Naive thymus-derived CD4-positive, alpha-beta T cell (primary cell): ENCODE results near the gene STEAP2. TPM values are rescaled to one million over a fixed set of nuclear protein-coding genes. Genes with fewer than 3 reads are reported as not detected.

Source experiments
- ATAC-seq: fragments of 150-1000 bp; cut with Tn5 transposase; 2 replicates; pipeline ENCODE4 v1.10.0; 2021; ENCODE audit warnings: mild to moderate bottlenecking, moderate library complexity
- CTCF ChIA-PET: fragments of 350-600 bp; sonication (Branson Sonifier 250); formaldehyde crosslinking; loops from one replicate; lab custom pipeline; 2021; ENCODE audit warnings: antibody characterized with exemption; lab: Charles Lee
- POLR2A ChIA-PET: fragments of 350-600 bp; sonication (Branson Sonifier 250); formaldehyde crosslinking; loops from one replicate; lab custom pipeline; 2021; ENCODE audit warnings: antibody characterized with exemption, inconsistent platforms; lab: Charles Lee
- DNase-seq, 9 donors: peaks; one replicate each; pipeline versions ENCODE4 v3.0.0 to v3.0.0-alpha.2; 2020 to 2022; ENCODE audit warnings: mixed read lengths in 1 of 9
- H3K27ac ChIP-seq: one replicate; pipeline ENCODE4 v1.7.0; 2013; ENCODE audit warnings: mild to moderate bottlenecking, low read depth, low read length, moderate library complexity
- H3K27me3 ChIP-seq, 2 donors: one replicate each; pipeline ENCODE4 v1.7.0; 2013; ENCODE audit warnings: low read length in 2 of 2, mild to moderate bottlenecking in 2 of 2, moderate library complexity in 2 of 2; ENCODE audit not compliant: control insufficient read depth in 2 of 2, insufficient read depth in 2 of 2
- H3K36me3 ChIP-seq, 3 experiments: 1 replicate in 2 of 3; 2 replicates in 1 of 3; pipeline ENCODE4 v1.7.0; 2013; ENCODE audit warnings: low read length in 3 of 3, mild to moderate bottlenecking in 3 of 3, moderate library complexity in 1 of 3; ENCODE audit not compliant: insufficient read depth in 3 of 3, control insufficient read depth in 2 of 3
- H3K4me1 ChIP-seq, 2 donors: one replicate each; pipeline ENCODE4 v1.7.0; 2013; ENCODE audit warnings: low read length in 2 of 2, mild to moderate bottlenecking in 2 of 2, moderate library complexity in 1 of 2; ENCODE audit not compliant: control insufficient read depth in 2 of 2, insufficient read depth in 2 of 2
- H3K4me3 ChIP-seq: 2 replicates; pipeline ENCODE4 v1.7.0; 2013; ENCODE audit warnings: mild to moderate bottlenecking, low read length
- H3K9me3 ChIP-seq, 3 experiments: 1 replicate in 2 of 3; 2 replicates in 1 of 3; pipeline ENCODE4 v1.7.0; 2013; ENCODE audit warnings: low read length in 3 of 3; ENCODE audit not compliant: control insufficient read depth in 2 of 3
- H3K27ac Mint-ChIP-seq, 9 donors: one replicate each; pipeline ENCODE4 v1.8.0; 2020 to 2022; ENCODE audit warnings: mixed read lengths in 9 of 9, mild to moderate bottlenecking in 8 of 9, moderate library complexity in 5 of 9, inconsistent platforms in 2 of 9
- H3K27me3 Mint-ChIP-seq, 5 donors: one replicate each; pipeline ENCODE4 v1.8.0; 2021 to 2022; ENCODE audit warnings: mixed read lengths in 5 of 5, mild to moderate bottlenecking in 1 of 5
- H3K36me3 Mint-ChIP-seq, 5 donors: one replicate each; pipeline ENCODE4 v1.8.0; 2020 to 2022; ENCODE audit warnings: mixed read lengths in 5 of 5, mild to moderate bottlenecking in 3 of 5, inconsistent platforms in 1 of 5
- H3K4me1 Mint-ChIP-seq, 7 donors: one replicate each; pipeline ENCODE4 v1.8.0; 2020 to 2022; ENCODE audit warnings: mixed read lengths in 7 of 7, mild to moderate bottlenecking in 3 of 7, inconsistent platforms in 1 of 7
- H3K4me3 Mint-ChIP-seq, 10 donors: one replicate each; pipeline ENCODE4 v1.8.0; 2020 to 2022; ENCODE audit warnings: mild to moderate bottlenecking in 10 of 10, mixed read lengths in 10 of 10, moderate library complexity in 6 of 10, inconsistent platforms in 2 of 10
- H3K9me3 Mint-ChIP-seq, 11 donors: one replicate each; pipeline ENCODE4 v1.8.0; 2020 to 2022; ENCODE audit warnings: mixed read lengths in 11 of 11, mild to moderate bottlenecking in 4 of 11, inconsistent platforms in 1 of 11, moderate library complexity in 1 of 11
- intact Hi-C, 2 donors: fragments of 100-400 bp; cut with micrococcal nuclease; formaldehyde crosslinking; loops; one replicate each; pipeline ENCODE4 v1.15.1; 2023
- polyA plus RNA-seq, 2 donors: library from polyadenylated mRNA; unstranded; fragments of 300-500 nt; fragmentation: Illumina TruSeq; gene quantifications; one replicate each; pipeline ENCODE4 v1.2.3, GENCODE V29; 2021
- total RNA-seq, 6 experiments: library from RNA in 5 of 6; stranded (reverse) in 5 of 6; gene quantifications; 1 replicate in 5 of 6; 2 replicates in 1 of 6; pipeline ENCODE4 v1.2.3 and lab custom pipeline; 2021 to 2026

STEAP2 gene
- total and polyA plus RNA-seq, 7 experiments from 2014 or later = 0.05 TPM; not detected in 6

- Histone ChIP-seq H3K27me3 (no peaks in the 10 kb centered on the region), H3K27ac (no peak overlapping the region), H3K4me3 (no peak overlapping the region), H3K9me3 (no peaks in the 10 kb centered on the region), H3K36me3 (no peaks in the 10 kb centered on the region), H3K4me1 (no peaks in the 10 kb centered on the region)
- peaks cover 0 to 13% (median 0%) of the 10 kb centered on the region in 11 donors for H3K9me3 Mint-ChIP-seq
- peaks cover 0 to 9% (median 0%) of the 10 kb centered on the region in 7 donors for H3K4me1 Mint-ChIP-seq
- H3K27ac Mint-ChIP-seq = no peak overlapping the region
- ATAC-seq (no peak), DNase-seq (no peak)
- peaks cover 0 to 4% (median 0%) of the 10 kb centered on the region in 5 donors for H3K36me3 Mint-ChIP-seq
- intact Hi-C loops = no loop called here
- no peak overlapping the region for H3K4me3 Mint-ChIP-seq
- ChIA-PET CTCF (no interaction called here), POLR2A (no interaction called here)
- H3K27me3 Mint-ChIP-seq = peaks cover 0 to 27% (median 21%) of the 10 kb centered on the region in 5 donors
Measured at GRCh38 chr7:90172121-90172520, 39.4 kb upstream of the STEAP2 start.

GRCh38 chr7:90172624-90173023, 38.9 kb upstream of the STEAP2 start:
- peaks cover 0 to 13% (median 0%) of the 10 kb centered on the region in 11 donors for H3K9me3 Mint-ChIP-seq
- H3K27ac Mint-ChIP-seq = no peak overlapping the region
- Histone ChIP-seq H3K4me1 (no peaks in the 10 kb centered on the region), H3K27me3 (no peaks in the 10 kb centered on the region), H3K27ac (no peak overlapping the region), H3K36me3 (no peaks in the 10 kb centered on the region), H3K9me3 (no peaks in the 10 kb centered on the region), H3K4me3 (no peak overlapping the region)
- H3K36me3 Mint-ChIP-seq = peaks cover 0 to 4% (median 0%) of the 10 kb centered on the region in 5 donors
- ChIA-PET CTCF (no interaction called here), POLR2A (no interaction called here)
- peaks cover 0 to 9% (median 0%) of the 10 kb centered on the region in 7 donors for H3K4me1 Mint-ChIP-seq
- H3K27me3 Mint-ChIP-seq = peaks cover 0 to 27% (median 21%) of the 10 kb centered on the region in 5 donors
- intact Hi-C loops = no loop called here
- ATAC-seq (no peak), DNase-seq (no peak)
- no peak overlapping the region for H3K4me3 Mint-ChIP-seq

- Mint-ChIP-seq H3K4me3 (no peak overlapping the region), H3K27ac (peak overlapping the region in 1 of 9 donors; percentile 34), H3K27me3 (peaks cover 0 to 27% (median 21%) of the 10 kb centered on the region in 5 donors), H3K4me1 (peaks cover 0 to 10% (median 0%) of the 10 kb centered on the region in 7 donors), H3K9me3 (peaks cover 0 to 13% (median 0%) of the 10 kb centered on the region in 11 donors), H3K36me3 (peaks cover 0 to 4% (median 0%) of the 10 kb centered on the region in 5 donors)
- ATAC-seq = no peak
- Histone ChIP-seq H3K27me3 (no peaks in the 10 kb centered on the region), H3K9me3 (no peaks in the 10 kb centered on the region), H3K4me1 (no peaks in the 10 kb centered on the region), H3K4me3 (no peak overlapping the region), H3K36me3 (no peaks in the 10 kb centered on the region), H3K27ac (no peak overlapping the region)
- intact Hi-C loops = no loop called here
- DNase-seq = no peak
- ChIA-PET POLR2A (no interaction called here), CTCF (no interaction called here)
Measured at GRCh38 chr7:90173127-90173844, 38.3 kb upstream of the STEAP2 start.

GRCh38 chr7:90175667-90176066, 35.9 kb upstream of the STEAP2 start:
- ChIA-PET CTCF (no interaction called here), POLR2A (no interaction called here)
- Mint-ChIP-seq H3K27me3 (peaks cover 0 to 26% (median 17%) of the 10 kb centered on the region in 5 donors), H3K4me3 (no peak overlapping the region), H3K27ac (no peak overlapping the region), H3K36me3 (peaks cover 0 to 7% (median 0%) of the 10 kb centered on the region in 5 donors), H3K4me1 (peaks cover 0 to 29% (median 0%) of the 10 kb centered on the region in 7 donors), H3K9me3 (peaks cover 0 to 10% (median 0%) of the 10 kb centered on the region in 11 donors)
- Histone ChIP-seq H3K27ac (no peak overlapping the region), H3K4me3 (no peak overlapping the region), H3K9me3 (no peaks in the 10 kb centered on the region), H3K36me3 (no peaks in the 10 kb centered on the region), H3K27me3 (no peaks in the 10 kb centered on the region), H3K4me1 (no peaks in the 10 kb centered on the region)
- intact Hi-C loops = no loop called here
- no peak for DNase-seq
- ATAC-seq = no peak

GRCh38 chr7:90176195-90176594, 35.3 kb upstream of the STEAP2 start:
- Mint-ChIP-seq H3K9me3 (peaks cover 0 to 10% (median 0%) of the 10 kb centered on the region in 11 donors), H3K4me3 (no peak overlapping the region), H3K36me3 (peaks cover 0 to 7% (median 0%) of the 10 kb centered on the region in 5 donors), H3K27me3 (peaks cover 0 to 21% (median 13%) of the 10 kb centered on the region in 5 donors), H3K27ac (no peak overlapping the region), H3K4me1 (peaks cover 0 to 29% (median 0%) of the 10 kb centered on the region in 7 donors)
- ATAC-seq (no peak), DNase-seq (no peak)
- intact Hi-C loops = no loop called here
- no peaks in the 10 kb centered on the region for H3K9me3 ChIP-seq
- H3K27me3 ChIP-seq = no peaks in the 10 kb centered on the region
- ChIA-PET POLR2A (no interaction called here), CTCF (no interaction called here)
- no peaks in the 10 kb centered on the region for H3K36me3 ChIP-seq
- H3K4me3 ChIP-seq = no peak overlapping the region
- H3K27ac ChIP-seq = no peak overlapping the region
- no peaks in the 10 kb centered on the region for H3K4me1 ChIP-seq

GRCh38 chr7:90178166-90178565, 33.4 kb upstream of the STEAP2 start:
- Mint-ChIP-seq H3K27me3 (peaks cover 0 to 11% (median 5%) of the 10 kb centered on the region in 5 donors), H3K9me3 (peaks cover 0 to 6% (median 0%) of the 10 kb centered on the region in 11 donors), H3K4me3 (no peak overlapping the region), H3K36me3 (peaks cover 0 to 8% (median 0%) of the 10 kb centered on the region in 5 donors), H3K4me1 (peaks cover 0 to 25% (median 0%) of the 10 kb centered on the region in 7 donors), H3K27ac (no peak overlapping the region)
- no peaks in the 10 kb centered on the region for H3K27me3 ChIP-seq
- no peaks in the 10 kb centered on the region for H3K9me3 ChIP-seq
- no peak for DNase-seq
- no peaks in the 10 kb centered on the region for H3K4me1 ChIP-seq
- POLR2A ChIA-PET = no interaction called here
- CTCF ChIA-PET = no interaction called here
- no peak overlapping the region for H3K27ac ChIP-seq
- intact Hi-C loops = no loop called here
- H3K36me3 ChIP-seq = no peaks in the 10 kb centered on the region
- H3K4me3 ChIP-seq = no peak overlapping the region
- ATAC-seq = no peak
